NT2/D1 (cell line): Measurements from ENCODE around the gene APOL2.
"Not testable (repeated sequence)": the region's sequence is repeated elsewhere in the genome, so short reads cannot be mapped to it uniquely, and the experiment has no call there.

Experiments
- YY1 ChIP-seq: IDR thresholded peaks from 2 replicates; pipeline ENCODE4 v1.6.1; 2011; ENCODE audit not compliant: insufficient read length, insufficient read depth
- ZNF274 ChIP-seq: IDR thresholded peaks from 2 replicates; pipeline ENCODE4 v1.6.1; 2011; ENCODE audit warnings: mild to moderate bottlenecking, low read depth, low read length

GRCh38 chr22:36228369-36228768 is 11.0 kb downstream of the APOL2 start:
- TF ChIP-seq YY1, ZNF274: not testable (repeated sequence)
